GM21360 (cell line): ENCODE data around the gene LRRC2.
"Not testable (repeated sequence)": the region's sequence is repeated elsewhere in the genome, so short reads cannot be mapped to it uniquely, and the experiment has no call there.

Source experiments
- ATAC-seq: cut with Tn5 transposase; IDR thresholded peaks from one replicate; pipeline ENCODE4 v1.9.1; 2021; ENCODE audit warnings: mild to moderate bottlenecking, moderate library complexity; ENCODE audit not compliant: unreplicated experiment

LRRC2 gene

GRCh38 chr3:46566040-46566641 lies at the start of gene LRRC2:
LRRC2 (minus strand) TSS chr3:46566302; CDS start chr3:46551591, 14,711 bp downstream.
- ATAC-seq, result no peak

- ATAC-seq, result no peak
Observed at GRCh38 chr3:46615050-46615775, 49.1 kb upstream of the LRRC2 start.

GRCh38 chr3:46614431-46614830 lies 48.3 kb upstream of the LRRC2 start:
- no peak for ATAC-seq

- no peak for ATAC-seq
Observed at GRCh38 chr3:46613313-46614005, 47.4 kb upstream of the LRRC2 start.

GRCh38 chr3:46612324-46612723 lies 46.2 kb upstream of the LRRC2 start, which contains the start of gene FAM240A:
FAM240A (plus strand) TSS chr3:46612525; CDS start chr3:46612684, 159 bp downstream.
- ATAC-seq, result no peak

GRCh38 chr3:46609944-46610722 lies 44.0 kb upstream of the LRRC2 start:
- ATAC-seq, result no peak

- ATAC-seq, result no peak
Observed at GRCh38 chr3:46609212-46609721, 43.2 kb upstream of the LRRC2 start.

- ATAC-seq, result no peak
Observed at GRCh38 chr3:46607603-46608028, 41.5 kb upstream of the LRRC2 start.

GRCh38 chr3:46604127-46604526 lies 38.0 kb upstream of the LRRC2 start:
- no peak for ATAC-seq

GRCh38 chr3:46603446-46604046 lies 37.4 kb upstream of the LRRC2 start:
- no peak for ATAC-seq

GRCh38 chr3:46599590-46599989 lies 33.5 kb upstream of the LRRC2 start:
- no peak for ATAC-seq

GRCh38 chr3:46595819-46596314 lies 29.8 kb upstream of the LRRC2 start:
- no peak for ATAC-seq

GRCh38 chr3:46594723-46595122 lies 28.6 kb upstream of the LRRC2 start:
- ATAC-seq, result no peak

GRCh38 chr3:46593979-46594378 lies 27.9 kb upstream of the LRRC2 start:
- ATAC-seq, result no peak

GRCh38 chr3:46593274-46593862 lies 27.3 kb upstream of the LRRC2 start:
- no peak for ATAC-seq

GRCh38 chr3:46587268-46587667 lies 21.2 kb upstream of the LRRC2 start:
- not testable (repeated sequence) for ATAC-seq

GRCh38 chr3:46586738-46587246 lies 20.7 kb upstream of the LRRC2 start:
- ATAC-seq, result no peak

GRCh38 chr3:46585799-46586693 lies 19.9 kb upstream of the LRRC2 start:
- ATAC-seq, result no peak
